HG02588 (cell line): ENCODE results near the gene PRXL2B.
"Not testable (repeated sequence)": the region's sequence is repeated elsewhere in the genome, so short reads cannot be mapped to it uniquely, and the experiment has no call there.

Experiments used
- ATAC-seq: cut with Tn5 transposase; IDR thresholded peaks from one replicate; pipeline ENCODE4 v1.9.1; 2021; ENCODE audit warnings: mild to moderate bottlenecking, moderate library complexity; ENCODE audit not compliant: unreplicated experiment

PRXL2B gene

GRCh38 chr1:2611031-2611501, 24.5 kb downstream of the PRXL2B start:
- no peak for ATAC-seq

GRCh38 chr1:2611621-2612437, 25.3 kb downstream of the PRXL2B start:
- no peak for ATAC-seq

DNA sequence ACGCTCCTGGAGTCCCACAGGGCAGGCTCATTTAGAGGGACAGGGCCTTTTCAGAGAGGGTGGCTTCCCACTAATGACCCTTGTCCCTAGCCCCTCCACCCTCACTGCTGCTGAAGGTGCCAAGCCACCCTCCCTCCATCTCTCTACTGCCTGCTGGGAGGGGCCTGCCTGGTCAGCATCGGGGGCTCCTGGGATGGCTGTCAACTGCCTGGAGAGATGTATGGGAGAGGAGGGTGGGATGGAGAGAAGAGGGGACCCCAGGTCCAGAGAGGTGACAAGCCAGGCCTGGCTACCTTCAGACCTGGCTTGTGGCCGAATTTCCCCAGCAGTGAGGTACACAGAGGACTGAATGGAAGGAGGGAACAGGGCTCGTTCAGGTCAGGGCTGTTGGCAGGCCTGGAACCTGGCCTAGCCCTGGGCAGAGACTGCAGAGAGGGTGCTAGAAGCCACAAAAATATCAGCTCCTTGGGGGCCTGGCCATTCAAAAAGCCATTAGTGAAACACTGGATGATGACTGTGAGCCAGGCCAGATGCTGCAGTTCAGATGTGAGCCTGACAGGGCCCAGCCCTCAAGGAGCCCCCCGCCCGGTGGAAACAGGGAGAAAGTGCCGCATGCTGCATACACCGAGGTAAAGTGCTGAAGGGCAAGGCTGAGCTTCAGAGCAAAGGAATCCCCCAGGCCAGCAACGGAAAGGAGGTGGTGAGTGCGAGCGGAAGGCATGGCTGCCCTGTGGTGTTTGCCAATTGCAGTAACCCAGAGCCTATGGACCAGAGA, 26.2 kb downstream of the PRXL2B start:
- ATAC-seq = no peak

GRCh38 chr1:2614145-2614544, 27.6 kb downstream of the PRXL2B start:
- no peak for ATAC-seq

DNA sequence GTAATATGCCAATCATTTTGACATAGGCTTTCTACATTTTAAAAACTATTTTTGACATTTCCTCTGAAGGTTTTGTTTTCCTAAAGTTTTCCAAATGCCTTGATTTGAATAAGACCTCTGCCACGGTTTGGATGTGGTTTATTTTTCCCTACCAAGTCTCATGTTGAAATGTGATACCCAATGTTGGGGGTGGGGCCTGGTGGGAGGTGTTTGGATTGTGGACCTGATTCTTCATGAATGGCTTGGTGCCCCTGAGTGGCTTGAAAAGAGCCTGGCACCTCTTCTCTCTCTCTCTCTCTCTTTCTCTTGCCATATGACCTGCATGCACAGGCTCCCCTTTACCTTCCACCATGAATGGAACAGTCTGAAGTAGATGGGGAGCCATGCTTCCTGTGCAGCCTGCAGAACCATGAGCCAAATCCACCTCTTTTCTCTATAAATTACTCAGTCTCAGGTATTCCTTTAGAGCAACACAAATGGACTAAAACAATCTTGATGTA, 31.4 kb downstream of the PRXL2B start:
- no peak for ATAC-seq

DNA sequence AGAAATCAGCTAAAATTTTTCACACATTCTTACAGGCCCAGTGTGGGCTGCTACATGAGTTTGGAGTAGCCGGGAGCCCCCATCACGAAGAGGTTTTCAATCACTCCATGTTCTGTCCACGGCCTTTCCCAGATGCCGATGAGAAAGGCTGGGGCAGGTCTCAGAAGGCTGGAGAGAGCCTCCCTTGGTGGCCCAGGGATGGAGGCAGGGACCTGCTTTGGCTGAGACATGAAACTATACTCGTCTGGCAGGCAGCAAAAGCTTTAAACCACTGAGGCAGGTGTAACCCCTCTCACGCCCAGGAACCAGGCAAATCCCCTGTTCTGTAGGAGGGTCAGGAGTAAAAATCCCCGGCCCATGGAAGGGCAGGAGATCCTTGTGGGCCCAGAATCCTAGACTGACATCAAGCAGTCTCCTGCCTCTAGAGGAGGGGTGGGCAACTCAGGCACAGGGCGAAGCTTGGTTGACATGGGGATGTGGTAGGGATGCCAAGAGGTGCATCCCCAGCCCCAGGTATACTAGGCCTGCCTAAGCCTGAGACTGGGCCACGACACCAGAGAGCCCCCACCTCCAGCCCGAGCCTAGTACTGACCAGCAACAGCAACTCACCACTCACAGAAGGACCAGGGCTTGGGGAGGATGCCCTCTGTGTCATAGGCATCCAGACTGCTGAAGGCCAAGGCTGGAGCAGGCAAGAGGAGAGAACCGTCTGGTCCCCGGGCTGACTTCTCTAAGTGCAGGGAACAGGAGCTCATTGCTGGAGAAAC, 37.2 kb downstream of the PRXL2B start:
- ATAC-seq = no peak

DNA sequence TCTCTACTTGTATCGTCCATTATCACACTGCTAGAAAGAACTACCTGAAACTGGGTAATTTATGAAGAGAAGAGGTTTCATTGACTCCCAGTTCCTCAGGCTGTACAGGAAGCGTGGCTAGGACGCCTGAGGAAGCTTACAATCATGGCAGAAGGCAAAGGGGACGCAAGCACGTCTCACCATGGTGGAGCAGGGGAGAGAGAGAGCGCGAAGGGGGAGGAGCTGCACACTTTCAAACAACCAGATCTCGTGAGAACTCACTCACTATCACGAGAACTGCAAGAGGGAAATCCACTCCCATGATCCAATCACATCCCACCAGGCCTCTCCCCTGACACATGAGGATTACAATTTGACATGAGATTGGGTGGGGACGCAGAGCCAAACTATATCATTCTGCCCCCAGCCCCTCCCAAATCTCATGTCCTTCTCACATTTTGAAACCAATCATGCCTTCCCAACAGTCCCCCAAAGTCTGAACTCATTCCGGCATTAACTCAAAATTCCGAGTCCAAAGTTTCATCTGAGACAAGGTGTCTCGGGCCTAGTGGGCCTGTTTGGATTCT, 38.2 kb downstream of the PRXL2B start:
- ATAC-seq = no peak

DNA sequence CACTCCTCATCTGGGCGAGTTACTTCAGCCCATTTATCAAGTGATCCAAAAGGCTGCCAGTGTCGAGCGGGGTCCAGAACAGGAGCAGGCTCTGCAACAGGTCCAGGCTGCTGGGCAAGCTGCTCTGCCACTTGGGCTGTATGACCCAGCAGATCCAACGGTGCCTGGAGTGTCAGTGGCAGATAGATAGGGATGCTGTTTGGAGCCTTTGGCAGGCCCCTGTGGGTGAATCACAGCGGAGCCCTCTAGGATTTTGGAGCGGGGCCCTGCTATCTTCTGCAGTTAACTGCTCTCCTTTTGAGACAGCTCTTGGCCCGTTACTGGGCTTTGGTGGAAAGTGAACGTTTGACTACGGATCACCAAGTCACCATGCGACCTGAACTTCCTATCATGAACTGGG, 38.7 kb downstream of the PRXL2B start:
- ATAC-seq = no peak

DNA sequence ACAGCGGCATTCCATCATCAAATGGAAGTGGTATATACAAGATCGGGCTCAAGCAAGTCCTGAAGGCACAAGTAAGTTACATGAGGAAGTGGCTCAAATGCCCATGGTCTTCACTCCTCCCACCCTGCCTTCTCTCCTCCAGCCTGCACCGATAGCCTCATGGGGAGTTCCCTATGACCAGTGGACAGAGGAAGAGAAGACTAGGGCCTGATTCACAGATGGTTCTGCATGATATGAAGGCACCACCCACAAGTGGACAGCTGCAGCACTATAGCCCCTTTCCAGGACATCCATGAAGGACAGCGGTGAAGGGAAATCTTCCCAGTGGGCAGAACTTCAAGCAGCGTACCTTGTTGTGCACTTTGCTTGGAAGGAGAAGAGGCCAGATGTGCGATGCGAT, 39.2 kb downstream of the PRXL2B start:
- ATAC-seq = not testable (repeated sequence)

GRCh38 chr1:2627746-2628145, 41.2 kb downstream of the PRXL2B start:
- no peak for ATAC-seq

- no peak for ATAC-seq
Measured at GRCh38 chr1:2628191-2628932, 41.8 kb downstream of the PRXL2B start.

GRCh38 chr1:2628933-2629626, 42.5 kb downstream of the PRXL2B start:
- no peak for ATAC-seq

- ATAC-seq = no peak
Measured at GRCh38 chr1:2629627-2630497, 43.3 kb downstream of the PRXL2B start.

- no peak for ATAC-seq
Measured at GRCh38 chr1:2630498-2631135, 44.0 kb downstream of the PRXL2B start.

DNA sequence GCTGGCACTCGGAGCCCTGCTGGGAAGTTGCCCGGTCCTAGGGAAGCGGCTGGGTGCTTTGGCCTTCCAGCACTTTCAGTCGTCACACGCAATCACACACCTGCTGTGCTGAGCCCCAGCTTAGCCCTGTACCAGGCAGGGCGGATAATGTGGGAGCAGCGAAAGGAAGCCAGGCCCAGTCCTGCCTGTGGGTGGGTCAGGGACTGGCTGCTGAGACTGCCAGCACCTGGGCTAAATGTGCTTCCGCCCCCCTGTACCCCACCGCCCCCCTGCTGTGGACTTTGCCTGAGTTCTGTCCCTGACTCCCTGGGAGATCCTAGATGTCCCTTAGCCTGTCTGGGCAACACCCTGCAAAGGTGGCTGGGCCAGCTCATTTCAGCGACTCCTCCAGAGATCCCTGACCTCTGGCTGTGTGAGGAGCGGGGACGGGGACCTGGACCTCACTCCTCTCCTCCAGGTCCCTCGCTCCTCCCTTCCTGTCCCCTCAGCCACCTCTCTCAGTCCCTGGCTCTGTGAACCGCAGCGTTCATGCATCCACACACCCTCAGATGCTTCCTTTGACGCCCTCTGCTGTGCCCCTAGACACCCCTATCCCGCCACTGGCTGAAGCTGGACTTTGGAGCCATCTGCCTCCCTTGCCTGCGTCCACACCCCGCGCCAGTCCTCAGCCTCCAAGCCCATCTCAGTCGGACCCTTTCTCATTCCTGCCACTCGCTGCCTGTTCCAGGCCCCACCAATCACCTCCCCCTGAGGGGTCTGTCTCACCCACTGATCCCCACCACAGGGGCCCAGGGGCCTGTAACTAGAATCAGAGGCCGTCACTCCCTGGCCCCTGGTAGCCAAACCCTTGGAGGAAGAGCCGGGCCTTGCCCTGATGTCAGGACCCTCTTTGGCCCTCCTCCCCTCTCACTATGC, 44.8 kb downstream of the PRXL2B start:
- no peak for ATAC-seq

GRCh38 chr1:2632051-2632430, 45.5 kb downstream of the PRXL2B start:
- no peak for ATAC-seq
